Neural progenitor cell (in vitro differentiated cells): ENCODE measurements around the gene LYZ. TPM values are rescaled to one million over a fixed set of nuclear protein-coding genes. Genes with fewer than 3 reads are reported as not detected.

Experiments used
- DNase-seq: peaks from one replicate; pipeline ENCODE4 v3.0.0-alpha.2; 2016; ENCODE audit warnings: low spot score
- H2AFZ ChIP-seq: fragments of 200-600 bp; sonication (generic); replicated peaks from 2 replicates; pipeline ENCODE4 v1.6.1; 2016; ENCODE audit warnings: antibody characterized with exemption
- H3F3A ChIP-seq: fragments of 200-600 bp; sonication (generic); 2 replicates; pipeline ENCODE4 v1.6.1; 2016; ENCODE audit warnings: antibody characterized with exemption, low read depth
- H3K27ac ChIP-seq: fragments of 200-600 bp; sonication (generic); 2 replicates; pipeline ENCODE4 v1.5.1; 2016; ENCODE audit warnings: mild to moderate bottlenecking
- H3K27me3 ChIP-seq: fragments of 200-600 bp; sonication (generic); 2 replicates; pipeline ENCODE4 v1.6.1; 2016; ENCODE audit warnings: mild to moderate bottlenecking, moderate library complexity
- H3K36me3 ChIP-seq: fragments of 200-600 bp; sonication (generic); 2 replicates; pipeline ENCODE4 v1.5.1; 2016
- H3K4me1 ChIP-seq: fragments of 200-600 bp; sonication (generic); 2 replicates; pipeline ENCODE4 v1.6.1; 2016; ENCODE audit warnings: mixed run types
- H3K4me2 ChIP-seq: fragments of 200-600 bp; sonication (generic); 2 replicates; pipeline ENCODE4 v1.6.1; 2016
- H3K4me3 ChIP-seq: fragments of 200-600 bp; sonication (generic); 2 replicates; pipeline ENCODE4 v1.5.1; 2016
- H3K79me2 ChIP-seq: fragments of 200-600 bp; sonication (generic); 2 replicates; pipeline ENCODE4 v1.6.1; 2016; ENCODE audit warnings: low read depth
- H3K9ac ChIP-seq: fragments of 200-600 bp; sonication (generic); 2 replicates; pipeline ENCODE4 v1.6.1; 2016
- H3K9me3 ChIP-seq: fragments of 200-600 bp; sonication (generic); 2 replicates; pipeline ENCODE4 v1.5.1; 2016; ENCODE audit warnings: low read depth
- H4K20me1 ChIP-seq: fragments of 200-600 bp; sonication (generic); 2 replicates; pipeline ENCODE4 v1.6.1; 2016; ENCODE audit warnings: low read depth
- H3K27ac Mint-ChIP-seq: 3 replicates; pipeline ENCODE4 v1.8.0; 2021; ENCODE audit warnings: mixed read lengths
- H3K27me3 Mint-ChIP-seq: 2 replicates; pipeline ENCODE4 v1.8.0; 2022; ENCODE audit warnings: low read depth, mild to moderate bottlenecking, inconsistent platforms, moderate library complexity, mixed read lengths; ENCODE audit not compliant: insufficient read depth
- H3K36me3 Mint-ChIP-seq: 3 replicates; pipeline ENCODE4 v1.8.0; 2021; ENCODE audit warnings: mixed read lengths
- H3K4me1 Mint-ChIP-seq: 3 replicates; pipeline ENCODE4 v1.8.0; 2021; ENCODE audit warnings: mixed read lengths
- H3K4me3 Mint-ChIP-seq: 3 replicates; pipeline ENCODE4 v1.8.0; 2021; ENCODE audit warnings: mild to moderate bottlenecking, moderate library complexity, mixed read lengths
- H3K9me3 Mint-ChIP-seq: 3 replicates; pipeline ENCODE4 v1.8.0; 2020; ENCODE audit warnings: mixed read lengths
- EZH2 ChIP-seq: fragments of 200-600 bp; sonication (generic); IDR thresholded peaks from 2 replicates; pipeline ENCODE4 v1.6.1; 2017; ENCODE audit warnings: antibody characterized with exemption, mild to moderate bottlenecking, moderate library complexity
- EZH2phosphoT487 ChIP-seq: fragments of 200-600 bp; sonication (generic); IDR thresholded peaks from 2 replicates; pipeline ENCODE4 v1.6.1; 2017; ENCODE audit warnings: antibody characterized with exemption
- total RNA-seq: library from RNA; depleted of rRNA; stranded (reverse); fragments of >200 nt; gene quantifications from 2 replicates; pipeline ENCODE4 v1.2.3, GENCODE V29; 2015; ENCODE audit warnings: low replicate concordance
- TF ChIP-seq, protein P1 (sequence below): fragments of 200-600 bp; sonication (generic); IDR thresholded peaks from 2 replicates; pipeline ENCODE4 v1.5.1; 2017; ENCODE audit warnings: antibody characterized with exemption, mild to moderate bottlenecking

The LYZ gene
- total RNA-seq, 1 donor from 2014 or later = not detected

DNA sequence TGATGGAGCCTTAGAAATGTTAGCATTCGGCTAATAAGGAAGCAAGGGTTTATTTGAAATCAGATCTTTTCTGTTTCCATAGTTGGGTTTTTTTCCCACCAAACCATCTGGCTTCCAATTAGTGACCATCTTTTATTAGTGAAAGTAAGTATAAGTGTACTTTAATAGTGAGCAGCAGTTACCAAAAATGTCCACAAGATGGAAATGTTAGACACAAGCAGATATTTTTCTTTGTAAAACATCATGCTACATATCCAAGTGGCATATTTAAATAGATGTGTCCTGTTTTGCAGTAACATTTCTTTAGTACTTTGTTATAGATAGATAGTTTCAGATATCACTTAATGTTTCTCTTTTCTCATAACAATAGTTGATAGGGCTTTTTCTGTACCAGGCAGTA is 40.2 kb downstream of the LYZ start:
- Histone ChIP-seq H3K79me2 (peaks cover 12% of the 10 kb centered on the region), H3F3A (peaks cover 4% of the 10 kb centered on the region), H3K36me3 (peaks cover 6% of the 10 kb centered on the region), H3K9me3 (no peaks in the 10 kb centered on the region), H3K4me2 (no peak overlapping the region), H3K4me1 (no peaks in the 10 kb centered on the region), H3K4me3 (no peak overlapping the region), H4K20me1 (no peaks in the 10 kb centered on the region), H3K9ac (no peak overlapping the region), H3K27ac (no peak overlapping the region), H2AFZ (no peak overlapping the region), H3K27me3 (no peaks in the 10 kb centered on the region)
- Mint-ChIP-seq H3K4me3 (no peak overlapping the region), H3K9me3 (no peaks in the 10 kb centered on the region), H3K27me3 (no peaks in the 10 kb centered on the region), H3K36me3 (peaks cover 16% of the 10 kb centered on the region), H3K27ac (no peak overlapping the region), H3K4me1 (no peaks in the 10 kb centered on the region)
- no peak for TF ChIP-seq EZH2phosphoT487
- TF ChIP-seq, protein P1, sequence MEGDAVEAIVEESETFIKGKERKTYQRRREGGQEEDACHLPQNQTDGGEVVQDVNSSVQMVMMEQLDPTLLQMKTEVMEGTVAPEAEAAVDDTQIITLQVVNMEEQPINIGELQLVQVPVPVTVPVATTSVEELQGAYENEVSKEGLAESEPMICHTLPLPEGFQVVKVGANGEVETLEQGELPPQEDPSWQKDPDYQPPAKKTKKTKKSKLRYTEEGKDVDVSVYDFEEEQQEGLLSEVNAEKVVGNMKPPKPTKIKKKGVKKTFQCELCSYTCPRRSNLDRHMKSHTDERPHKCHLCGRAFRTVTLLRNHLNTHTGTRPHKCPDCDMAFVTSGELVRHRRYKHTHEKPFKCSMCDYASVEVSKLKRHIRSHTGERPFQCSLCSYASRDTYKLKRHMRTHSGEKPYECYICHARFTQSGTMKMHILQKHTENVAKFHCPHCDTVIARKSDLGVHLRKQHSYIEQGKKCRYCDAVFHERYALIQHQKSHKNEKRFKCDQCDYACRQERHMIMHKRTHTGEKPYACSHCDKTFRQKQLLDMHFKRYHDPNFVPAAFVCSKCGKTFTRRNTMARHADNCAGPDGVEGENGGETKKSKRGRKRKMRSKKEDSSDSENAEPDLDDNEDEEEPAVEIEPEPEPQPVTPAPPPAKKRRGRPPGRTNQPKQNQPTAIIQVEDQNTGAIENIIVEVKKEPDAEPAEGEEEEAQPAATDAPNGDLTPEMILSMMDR = peak; percentile 40
- no peak for DNase-seq

DNA sequence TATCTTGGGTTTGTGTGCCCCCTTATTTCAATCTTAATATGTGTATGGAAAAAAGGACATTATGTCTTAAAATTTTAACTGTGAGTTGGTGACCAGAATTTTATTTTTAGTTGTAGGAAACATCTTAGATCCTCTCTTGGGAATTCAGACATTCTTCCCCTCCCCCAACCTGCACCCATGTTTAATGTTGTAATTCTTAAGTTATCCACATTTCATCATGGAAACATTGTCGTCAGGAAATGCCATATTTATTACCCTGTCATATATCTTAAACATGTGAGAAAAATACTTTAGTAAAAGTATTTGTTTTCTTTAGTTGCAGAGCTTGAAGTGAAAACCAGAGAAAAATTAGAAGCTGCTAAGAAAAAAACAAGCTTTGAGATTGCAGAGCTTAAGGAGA is 41.6 kb downstream of the LYZ start:
- Mint-ChIP-seq H3K9me3 (no peaks in the 10 kb centered on the region), H3K27ac (no peak overlapping the region), H3K27me3 (no peaks in the 10 kb centered on the region), H3K4me3 (no peak overlapping the region), H3K36me3 (peaks cover 20% of the 10 kb centered on the region), H3K4me1 (no peaks in the 10 kb centered on the region)
- H3K36me3 ChIP-seq = peaks cover 6% of the 10 kb centered on the region
- H3K9me3 ChIP-seq = no peaks in the 10 kb centered on the region
- H3K27ac ChIP-seq = no peak overlapping the region
- no peaks in the 10 kb centered on the region for H3K4me1 ChIP-seq
- no peak for DNase-seq
- H3F3A ChIP-seq = peaks cover 5% of the 10 kb centered on the region
- H3K4me2 ChIP-seq = no peak overlapping the region
- no peak for TF ChIP-seq EZH2
- no peak for TF ChIP-seq EZH2phosphoT487
- H3K79me2 ChIP-seq = peaks cover 12% of the 10 kb centered on the region
- no peak overlapping the region for H3K9ac ChIP-seq
- H3K27me3 ChIP-seq = no peaks in the 10 kb centered on the region
- no peaks in the 10 kb centered on the region for H4K20me1 ChIP-seq
- H2AFZ ChIP-seq = no peak overlapping the region
- no peak overlapping the region for H3K4me3 ChIP-seq

- Histone ChIP-seq H3K4me1 (no peaks in the 10 kb centered on the region), H2AFZ (no peak overlapping the region), H3K9me3 (no peaks in the 10 kb centered on the region), H3K4me3 (no peak overlapping the region), H3K79me2 (peaks cover 8% of the 10 kb centered on the region), H3K36me3 (peaks cover 6% of the 10 kb centered on the region), H3K27me3 (no peaks in the 10 kb centered on the region), H4K20me1 (no peaks in the 10 kb centered on the region), H3K27ac (no peak overlapping the region), H3K9ac (no peak overlapping the region), H3F3A (peaks cover 5% of the 10 kb centered on the region), H3K4me2 (no peak overlapping the region)
- Mint-ChIP-seq H3K4me1 (no peaks in the 10 kb centered on the region), H3K36me3 (peaks cover 27% of the 10 kb centered on the region), H3K4me3 (no peak overlapping the region), H3K9me3 (peaks cover 5% of the 10 kb centered on the region), H3K27ac (no peak overlapping the region), H3K27me3 (no peaks in the 10 kb centered on the region)
- no peak for DNase-seq
- TF ChIP-seq, protein P1 = no peak
- no peak for TF ChIP-seq EZH2
- TF ChIP-seq EZH2phosphoT487 = no peak
Measured at GRCh38 chr12:69392179-69392928, 44.2 kb downstream of the LYZ start.

GRCh38 chr12:69396041-69396440 is 47.9 kb downstream of the LYZ start:
- Mint-ChIP-seq H3K36me3 (peaks cover 30% of the 10 kb centered on the region), H3K4me3 (no peak overlapping the region), H3K4me1 (no peaks in the 10 kb centered on the region), H3K27me3 (no peaks in the 10 kb centered on the region), H3K27ac (no peak overlapping the region), H3K9me3 (peaks cover 9% of the 10 kb centered on the region)
- Histone ChIP-seq H3K4me2 (no peak overlapping the region), H3K9me3 (no peaks in the 10 kb centered on the region), H3K4me1 (no peaks in the 10 kb centered on the region), H3K9ac (no peak overlapping the region), H3F3A (peaks cover 5% of the 10 kb centered on the region), H4K20me1 (no peaks in the 10 kb centered on the region), H3K36me3 (no peaks in the 10 kb centered on the region), H3K4me3 (no peak overlapping the region), H3K27me3 (no peaks in the 10 kb centered on the region), H3K79me2 (no peaks in the 10 kb centered on the region), H2AFZ (no peak overlapping the region), H3K27ac (no peak overlapping the region)
- TF ChIP-seq, protein P1 = no peak
- no peak for TF ChIP-seq EZH2phosphoT487
- no peak for TF ChIP-seq EZH2
- DNase-seq = no peak
